Ishikawa (cell line): ENCODE measurements around the gene PHIP.

Experiments used
- CEBPB ChIP-seq: IDR thresholded peaks from 2 replicates; pipeline ENCODE4 v1.6.1; 2012
- CREB1 ChIP-seq: IDR thresholded peaks from 2 replicates; pipeline ENCODE4 v1.6.1; 2012; ENCODE audit warnings: low read depth
- EGR1 ChIP-seq: IDR thresholded peaks from 2 replicates; pipeline ENCODE4 v1.6.1; 2012
- EP300 ChIP-seq: IDR thresholded peaks from 2 replicates; pipeline ENCODE4 v1.6.1; 2012; ENCODE audit warnings: borderline replicate concordance
- FOXM1 ChIP-seq: IDR thresholded peaks from 2 replicates; pipeline ENCODE4 v1.6.1; 2012; ENCODE audit warnings: low read depth, borderline replicate concordance
- MAX ChIP-seq: IDR thresholded peaks from 2 replicates; pipeline ENCODE4 v1.6.1; 2012
- NFIC ChIP-seq: IDR thresholded peaks from 2 replicates; pipeline ENCODE4 v1.6.1; 2012
- RAD21 ChIP-seq: IDR thresholded peaks from 2 replicates; pipeline ENCODE4 v1.6.1; 2012; ENCODE audit warnings: low read depth
- REST ChIP-seq: IDR thresholded peaks from 2 replicates; pipeline ENCODE4 v1.6.1; 2012; ENCODE audit warnings: low read depth, mild to moderate bottlenecking
- TAF1 ChIP-seq: IDR thresholded peaks from 2 replicates; pipeline ENCODE4 v1.6.1; 2012; ENCODE audit warnings: low read depth, mild to moderate bottlenecking
- TCF12 ChIP-seq: IDR thresholded peaks from 2 replicates; pipeline ENCODE4 v1.6.1; 2012; ENCODE audit warnings: low read depth
- TEAD4 ChIP-seq: IDR thresholded peaks from 2 replicates; pipeline ENCODE4 v1.6.1; 2012
- USF1 ChIP-seq: IDR thresholded peaks from 2 replicates; pipeline ENCODE4 v1.6.1; 2012
- YY1 ChIP-seq: IDR thresholded peaks from 2 replicates; pipeline ENCODE4 v1.6.1; 2012; ENCODE audit warnings: low read depth
- ZBTB7A ChIP-seq: IDR thresholded peaks from 2 replicates; pipeline ENCODE4 v1.6.1; 2012; ENCODE audit warnings: low read depth

The PHIP gene

GRCh38 chr6:79078075-79078969 lies at the start of gene PHIP:
Gene PHIP, minus strand, starts transcription at chr6:79078254. Its CDS starts 186 bp downstream, at chr6:79078068.
- TF ChIP-seq EP300: peak; percentile 55; the same call in 1 of the 2 replicates
- no peak for TF ChIP-seq RAD21
- TF ChIP-seq FOXM1: no peak
- TF ChIP-seq ZBTB7A: peak; percentile 94
- TF ChIP-seq USF1: no peak
- peak; percentile 94 for TF ChIP-seq TAF1
- peak; percentile 36 for TF ChIP-seq TEAD4
- TF ChIP-seq YY1: peak; percentile 85
- TF ChIP-seq REST: no peak
- peak; percentile 67; the same call in 1 of the 2 replicates for TF ChIP-seq EGR1
- peak; percentile 56 for TF ChIP-seq CEBPB
- peak; percentile 12; the same call in 1 of the 2 replicates for TF ChIP-seq CREB1
- peak; percentile 74 for TF ChIP-seq MAX
- no peak for TF ChIP-seq NFIC
- peak; percentile 47 for TF ChIP-seq TCF12

GRCh38 chr6:79127660-79128059 lies 49.6 kb upstream of the PHIP start:
- peak; percentile 20; the same call in 1 of the 2 replicates for TF ChIP-seq RAD21
- TF ChIP-seq TEAD4: no peak

GRCh38 chr6:79119217-79119616 lies 41.2 kb upstream of the PHIP start:
- TF ChIP-seq MAX: no peak
- no peak for TF ChIP-seq CREB1

GRCh38 chr6:79117752-79118151 lies 39.7 kb upstream of the PHIP start:
- TF ChIP-seq USF1 (peak; percentile 46; the same call in 1 of the 2 replicates), TCF12 (no peak)

- no peak for TF ChIP-seq YY1
- no peak for TF ChIP-seq REST
- TF ChIP-seq EGR1: no peak
- TF ChIP-seq CREB1: no peak
- TF ChIP-seq FOXM1: no peak
- no peak for TF ChIP-seq TCF12
Measured at GRCh38 chr6:79115553-79116182, 37.6 kb upstream of the PHIP start.

- TF ChIP-seq EGR1 (no peak), TAF1 (no peak)
Measured at GRCh38 chr6:79111549-79111948, 33.5 kb upstream of the PHIP start.

GRCh38 chr6:79101164-79101563 lies 23.1 kb upstream of the PHIP start:
- TF ChIP-seq YY1 (no peak), EP300 (no peak), ZBTB7A (no peak), USF1 (no peak), REST (no peak), NFIC (no peak), CREB1 (no peak), TCF12 (no peak), CEBPB (no peak), MAX (no peak), TEAD4 (no peak), EGR1 (no peak), TAF1 (no peak), RAD21 (no peak)
